Upper lobe of left lung (tissue), 6 donors: ENCODE results near the gene GAS2. TPM values are rescaled to one million over a fixed set of nuclear protein-coding genes. Genes with fewer than 3 reads are reported as not detected.
"Not testable (repeated sequence)": the region's sequence is repeated elsewhere in the genome, so short reads cannot be mapped to it uniquely, and the experiment has no call there.

ENCODE experiments used
- ATAC-seq, 2 donors: fragments of 200-7000 bp; cut with Tn5 transposase; one replicate each; pipeline ENCODE4 v1.9.1; 2022; ENCODE audit warnings: mild to moderate bottlenecking in 2 of 2, moderate library complexity in 2 of 2; ENCODE audit not compliant: low FRiP score in 2 of 2
- DNase-seq, 2 donors: peaks; one replicate each; pipeline ENCODE4 v3.0.0-alpha.2; 2019 to 2020
- H3K27ac ChIP-seq, 4 donors: fragments of 200-600 bp; sonication (generic); one replicate each; pipeline ENCODE4 v1.5.1; 2016 to 2019
- H3K27me3 ChIP-seq, 4 donors: fragments of 200-600 bp; sonication (generic); one replicate each; pipeline ENCODE4 v1.5.1; 2017 to 2019
- H3K36me3 ChIP-seq, 4 donors: fragments of 200-600 bp; sonication (generic); one replicate each; pipeline ENCODE4 v1.5.1; 2016 to 2019
- H3K4me1 ChIP-seq, 4 donors: fragments of 200-600 bp; sonication (generic); one replicate each; pipeline ENCODE4 v1.5.1; 2018 to 2019
- H3K4me3 ChIP-seq, 4 donors: fragments of 200-600 bp; sonication (generic); one replicate each; pipeline ENCODE4 v1.5.1; 2017 to 2019; ENCODE audit warnings: mild to moderate bottlenecking in 2 of 4, moderate library complexity in 1 of 4
- H3K9me3 ChIP-seq, 4 donors: fragments of 200-600 bp; sonication (generic); one replicate each; pipeline ENCODE4 v1.5.1; 2018 to 2019
- EP300 ChIP-seq, 4 donors: sonication (generic); formaldehyde crosslinking; IDR thresholded peaks; one replicate each; pipeline ENCODE4 v1.5.1; 2017; ENCODE audit warnings: antibody characterized with exemption in 4 of 4, control low read depth in 2 of 4
- POLR2A ChIP-seq, 4 donors: fragments of 450-650 bp; IDR thresholded peaks; one replicate each; pipeline ENCODE4 v1.5.1; 2016 to 2017; ENCODE audit warnings: antibody characterized with exemption in 4 of 4, mild to moderate bottlenecking in 2 of 4
- POLR2AphosphoS5 ChIP-seq, 2 donors: sonication (generic); formaldehyde crosslinking; IDR thresholded peaks; one replicate each; pipeline ENCODE4 v1.5.1; 2017; ENCODE audit warnings: antibody characterized with exemption in 2 of 2
- WGBS, 2 donors: methylation state at CpG; one replicate each; pipeline ENCODE4 v1.1.5; 2017 to 2018; 5-methylcytosine and 5-hydroxymethylcytosine counted together
- total RNA-seq, 6 donors: library from RNA; depleted of rRNA in 4 of 6; stranded (reverse); fragments of >200 nt in 4 of 6; gene quantifications; one replicate each; pipeline versions ENCODE4 v1.1.0 to v1.2.1, GENCODE V29; 2016 to 2021
- TF ChIP-seq, protein P1 (sequence below), 6 experiments: fragments of 450-650 bp in 4 of 6; fragments of 200-600 bp in 2 of 6; sonication (generic) in 2 of 6; IDR thresholded peaks; one replicate each; pipeline ENCODE4 v1.5.1; 2016 to 2019; ENCODE audit warnings: antibody characterized with exemption in 6 of 6
- donor health status: DM: no; HTN: no; CAD: no; lungs with moderate emphysema.
- donor health status: DM: no; HTN: yes; CAD: no; lungs with severe emphysema.

Gene GAS2
- total RNA-seq, 6 donors from 2014 or later, result 1.5 to 6.3 (median 2.1) TPM; not detected in 1

DNA sequence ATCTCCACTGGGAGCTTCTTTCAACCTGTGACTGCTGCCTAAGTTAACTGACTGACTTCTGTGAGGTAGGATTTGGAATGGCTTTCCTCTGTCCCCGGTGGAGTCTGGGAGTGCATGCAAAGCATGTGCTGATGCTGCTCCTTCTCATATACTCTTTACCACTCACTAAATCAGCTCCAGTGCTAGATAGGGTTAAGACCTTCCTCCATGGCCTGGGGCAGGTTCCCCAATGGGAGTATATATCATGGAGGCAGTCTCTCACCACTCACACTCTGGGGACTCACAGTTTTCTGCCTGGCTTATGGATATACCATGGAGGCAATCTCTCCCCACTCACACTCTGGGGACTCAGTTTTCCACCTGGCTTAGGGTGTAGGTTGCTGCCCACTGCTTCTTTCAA lies 30.7 kb upstream of the GAS2 start:
- H3K27ac ChIP-seq, result no peak overlapping the region
- H3K36me3 ChIP-seq, result no peaks in the 10 kb centered on the region
- no peaks in the 10 kb centered on the region for H3K4me1 ChIP-seq
- DNase-seq (no peak), ATAC-seq (no peak)
- 0% methylated on average over 1 of the region's 1 CpG for WGBS, 2 donors
- H3K9me3 ChIP-seq, result no peaks in the 10 kb centered on the region
- H3K27me3 ChIP-seq, result no peaks in the 10 kb centered on the region
- no peak overlapping the region for H3K4me3 ChIP-seq
- TF ChIP-seq POLR2AphosphoS5 (IDR thresholded peaks at IDR 0.05) (no peak), EP300 (IDR thresholded peaks at IDR 0.05) (no peak), POLR2A (IDR thresholded peaks at IDR 0.05) (no peak)
- TF ChIP-seq, protein P1, sequence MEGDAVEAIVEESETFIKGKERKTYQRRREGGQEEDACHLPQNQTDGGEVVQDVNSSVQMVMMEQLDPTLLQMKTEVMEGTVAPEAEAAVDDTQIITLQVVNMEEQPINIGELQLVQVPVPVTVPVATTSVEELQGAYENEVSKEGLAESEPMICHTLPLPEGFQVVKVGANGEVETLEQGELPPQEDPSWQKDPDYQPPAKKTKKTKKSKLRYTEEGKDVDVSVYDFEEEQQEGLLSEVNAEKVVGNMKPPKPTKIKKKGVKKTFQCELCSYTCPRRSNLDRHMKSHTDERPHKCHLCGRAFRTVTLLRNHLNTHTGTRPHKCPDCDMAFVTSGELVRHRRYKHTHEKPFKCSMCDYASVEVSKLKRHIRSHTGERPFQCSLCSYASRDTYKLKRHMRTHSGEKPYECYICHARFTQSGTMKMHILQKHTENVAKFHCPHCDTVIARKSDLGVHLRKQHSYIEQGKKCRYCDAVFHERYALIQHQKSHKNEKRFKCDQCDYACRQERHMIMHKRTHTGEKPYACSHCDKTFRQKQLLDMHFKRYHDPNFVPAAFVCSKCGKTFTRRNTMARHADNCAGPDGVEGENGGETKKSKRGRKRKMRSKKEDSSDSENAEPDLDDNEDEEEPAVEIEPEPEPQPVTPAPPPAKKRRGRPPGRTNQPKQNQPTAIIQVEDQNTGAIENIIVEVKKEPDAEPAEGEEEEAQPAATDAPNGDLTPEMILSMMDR (IDR thresholded peaks at IDR 0.05), result no peak

DNA sequence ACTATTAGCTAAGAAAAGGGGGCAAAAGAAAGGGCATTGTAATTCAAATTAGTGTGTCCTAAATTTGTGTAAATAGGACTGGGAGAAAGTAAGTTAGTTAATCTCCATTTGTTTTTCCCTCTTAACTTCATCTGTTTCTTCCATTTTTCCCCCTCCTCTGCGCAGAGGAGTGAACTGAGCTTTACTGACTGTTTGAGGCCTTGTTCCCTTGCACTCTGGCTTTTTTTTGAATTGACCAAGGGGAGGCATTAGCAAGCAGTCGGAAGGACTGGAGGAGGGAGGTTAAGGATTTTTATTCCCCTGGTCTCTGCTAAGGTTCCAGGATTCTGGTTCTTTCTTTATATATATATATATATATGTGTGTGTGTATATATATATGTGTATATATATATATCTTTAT lies 25.5 kb upstream of the GAS2 start:
- ATAC-seq, result no peak
- Histone ChIP-seq H3K36me3 (no peaks in the 10 kb centered on the region), H3K4me1 (no peaks in the 10 kb centered on the region), H3K9me3 (no peaks in the 10 kb centered on the region), H3K27ac (no peak overlapping the region), H3K27me3 (no peaks in the 10 kb centered on the region), H3K4me3 (no peak overlapping the region)
- no peak for DNase-seq
- WGBS, 2 donors, result 88 to 98% methylated on average over 2 of the region's 2 CpGs
- TF ChIP-seq POLR2AphosphoS5 (IDR thresholded peaks at IDR 0.05), result no peak
- TF ChIP-seq, protein P1 (IDR thresholded peaks at IDR 0.05), result no peak

DNA sequence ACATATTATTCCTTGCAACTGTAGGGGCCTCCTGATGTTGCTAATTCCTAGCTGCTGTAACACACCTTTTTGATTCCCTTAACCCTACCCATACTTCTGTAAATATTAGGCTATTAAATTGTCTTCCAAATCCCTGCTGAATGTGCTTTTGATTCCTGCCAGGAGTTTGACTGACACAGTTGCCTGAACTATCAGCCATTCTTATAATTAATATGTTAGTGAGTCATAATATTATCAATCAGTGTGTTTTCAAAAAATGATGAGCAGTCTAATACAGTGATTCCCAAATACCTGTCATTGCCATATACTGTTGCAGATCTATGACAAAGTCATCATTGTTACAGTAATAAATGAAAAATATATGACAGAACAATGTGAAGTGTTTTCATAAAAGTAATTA lies 24.9 kb upstream of the GAS2 start:
- TF ChIP-seq POLR2AphosphoS5 (IDR thresholded peaks at IDR 0.05) (no peak), POLR2A (IDR thresholded peaks at IDR 0.05) (no peak), EP300 (IDR thresholded peaks at IDR 0.05) (no peak)
- TF ChIP-seq, protein P1 (IDR thresholded peaks at IDR 0.05), result no peak
- Histone ChIP-seq H3K4me1 (no peaks in the 10 kb centered on the region), H3K36me3 (no peaks in the 10 kb centered on the region), H3K27ac (no peak overlapping the region), H3K4me3 (no peak overlapping the region), H3K9me3 (no peaks in the 10 kb centered on the region), H3K27me3 (no peaks in the 10 kb centered on the region)
- ATAC-seq (no peak), DNase-seq (no peak)

DNA sequence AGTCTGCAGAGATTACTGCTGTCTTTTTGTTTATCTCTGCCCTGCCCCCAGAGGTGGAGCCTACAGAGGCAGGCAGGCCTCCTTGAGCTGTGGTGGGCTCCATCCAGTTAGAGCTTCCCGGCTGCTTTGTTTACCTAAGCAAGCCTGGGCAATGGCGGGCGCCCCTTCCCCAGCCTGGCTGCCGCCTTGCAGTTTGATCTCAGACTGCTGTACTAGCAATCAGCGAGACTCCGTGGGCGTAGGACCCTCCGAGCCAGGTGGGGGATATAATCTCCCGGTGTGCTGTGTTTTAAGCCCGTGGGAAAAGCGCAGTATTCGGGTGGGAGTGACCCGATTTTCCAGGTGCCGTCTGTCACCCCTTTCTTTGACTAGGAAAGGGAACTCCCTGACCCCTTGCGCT lies 14.1 kb upstream of the GAS2 start:
- not testable (repeated sequence) for H3K36me3 ChIP-seq, H3K4me1 ChIP-seq, H3K4me3 ChIP-seq, H3K9me3 ChIP-seq, H3K27me3 ChIP-seq, ATAC-seq, H3K27ac ChIP-seq
- 81 to 85% methylated on average over 3 to 15 of the region's 15 CpGs for WGBS, 2 donors
- DNase-seq, result peak in 1 of 2 donors; percentile 56

DNA sequence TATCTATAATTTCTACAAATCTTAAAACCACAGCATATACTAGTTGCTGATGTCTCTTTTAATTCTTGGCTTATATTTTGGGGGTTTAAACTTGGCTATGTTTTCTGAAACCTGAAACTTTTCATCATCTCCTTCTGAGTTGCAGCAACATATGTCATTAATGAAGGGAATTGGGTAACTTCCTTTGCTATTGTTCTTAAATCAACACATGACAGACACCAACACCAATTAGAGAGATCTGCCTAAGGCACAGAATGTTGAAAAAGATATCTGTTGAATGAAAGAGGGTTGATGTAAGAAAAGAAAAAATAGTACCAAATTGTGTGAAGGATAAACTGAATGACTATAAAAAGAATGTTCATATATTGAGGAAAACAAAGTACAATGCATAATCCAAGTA lies 10.3 kb upstream of the GAS2 start:
- DNase-seq, result no peak
- ATAC-seq, result no peak

More for the DNA sequence above, 10.3 kb upstream of the GAS2 start:
- Histone ChIP-seq H3K36me3 (no peaks in the 10 kb centered on the region), H3K9me3 (no peaks in the 10 kb centered on the region), H3K4me3 (no peak overlapping the region), H3K27ac (no peak overlapping the region), H3K4me1 (no peaks in the 10 kb centered on the region), H3K27me3 (no peaks in the 10 kb centered on the region)
- no peak for TF ChIP-seq EP300 (IDR thresholded peaks at IDR 0.05)
- TF ChIP-seq, protein P1 (IDR thresholded peaks at IDR 0.05), result no peak
- no peak for TF ChIP-seq POLR2A (IDR thresholded peaks at IDR 0.05)
- no peak for TF ChIP-seq POLR2AphosphoS5 (IDR thresholded peaks at IDR 0.05)
